GM19324 (cell line): Measurements from ENCODE around the gene MBD2.
"Not testable (repeated sequence)": the region's sequence is repeated elsewhere in the genome, so short reads cannot be mapped to it uniquely, and the experiment has no call there.

Experiments
- ATAC-seq: cut with Tn5 transposase; IDR thresholded peaks from one replicate; pipeline ENCODE4 v1.9.1; 2021; ENCODE audit warnings: mild to moderate bottlenecking, moderate library complexity; ENCODE audit not compliant: unreplicated experiment, low FRiP score

Gene MBD2, protein sequence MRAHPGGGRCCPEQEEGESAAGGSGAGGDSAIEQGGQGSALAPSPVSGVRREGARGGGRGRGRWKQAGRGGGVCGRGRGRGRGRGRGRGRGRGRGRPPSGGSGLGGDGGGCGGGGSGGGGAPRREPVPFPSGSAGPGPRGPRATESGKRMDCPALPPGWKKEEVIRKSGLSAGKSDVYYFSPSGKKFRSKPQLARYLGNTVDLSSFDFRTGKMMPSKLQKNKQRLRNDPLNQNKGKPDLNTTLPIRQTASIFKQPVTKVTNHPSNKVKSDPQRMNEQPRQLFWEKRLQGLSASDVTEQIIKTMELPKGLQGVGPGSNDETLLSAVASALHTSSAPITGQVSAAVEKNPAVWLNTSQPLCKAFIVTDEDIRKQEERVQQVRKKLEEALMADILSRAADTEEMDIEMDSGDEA

DNA sequence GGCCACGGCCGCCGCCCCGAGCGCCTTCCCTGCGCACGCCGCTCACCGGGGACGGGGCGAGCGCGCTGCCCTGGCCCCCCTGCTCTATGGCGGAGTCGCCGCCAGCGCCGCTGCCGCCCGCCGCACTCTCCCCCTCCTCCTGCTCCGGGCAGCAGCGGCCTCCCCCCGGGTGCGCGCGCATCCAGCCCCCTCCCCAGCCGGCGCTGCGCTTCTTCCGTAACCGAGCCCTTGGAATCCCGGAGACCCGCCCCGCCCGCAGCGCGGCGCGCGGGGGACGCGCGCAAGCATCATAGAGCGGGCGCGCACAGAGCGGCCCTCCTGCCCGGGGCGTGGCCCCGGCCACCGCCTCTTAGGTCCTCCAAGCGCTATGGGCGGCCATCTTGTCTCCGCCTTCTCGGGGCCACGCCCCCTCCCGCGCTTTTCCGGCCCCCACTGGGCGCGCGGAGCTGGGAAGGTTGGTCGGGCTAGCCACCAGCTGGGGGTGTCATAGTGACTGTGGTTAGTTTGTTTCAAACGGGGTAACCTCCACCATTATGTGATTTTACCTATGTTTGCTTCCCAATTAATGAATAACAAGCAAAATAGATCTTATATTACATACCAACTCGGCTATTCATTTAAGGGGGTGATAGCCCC lies at the start of gene MBD2:
Gene MBD2, minus strand, starts transcription at position 291 of the 636 bp plus-strand sequence. Its CDS starts 110 bp downstream, at position 181.
- peak; percentile 96 for ATAC-seq

DNA sequence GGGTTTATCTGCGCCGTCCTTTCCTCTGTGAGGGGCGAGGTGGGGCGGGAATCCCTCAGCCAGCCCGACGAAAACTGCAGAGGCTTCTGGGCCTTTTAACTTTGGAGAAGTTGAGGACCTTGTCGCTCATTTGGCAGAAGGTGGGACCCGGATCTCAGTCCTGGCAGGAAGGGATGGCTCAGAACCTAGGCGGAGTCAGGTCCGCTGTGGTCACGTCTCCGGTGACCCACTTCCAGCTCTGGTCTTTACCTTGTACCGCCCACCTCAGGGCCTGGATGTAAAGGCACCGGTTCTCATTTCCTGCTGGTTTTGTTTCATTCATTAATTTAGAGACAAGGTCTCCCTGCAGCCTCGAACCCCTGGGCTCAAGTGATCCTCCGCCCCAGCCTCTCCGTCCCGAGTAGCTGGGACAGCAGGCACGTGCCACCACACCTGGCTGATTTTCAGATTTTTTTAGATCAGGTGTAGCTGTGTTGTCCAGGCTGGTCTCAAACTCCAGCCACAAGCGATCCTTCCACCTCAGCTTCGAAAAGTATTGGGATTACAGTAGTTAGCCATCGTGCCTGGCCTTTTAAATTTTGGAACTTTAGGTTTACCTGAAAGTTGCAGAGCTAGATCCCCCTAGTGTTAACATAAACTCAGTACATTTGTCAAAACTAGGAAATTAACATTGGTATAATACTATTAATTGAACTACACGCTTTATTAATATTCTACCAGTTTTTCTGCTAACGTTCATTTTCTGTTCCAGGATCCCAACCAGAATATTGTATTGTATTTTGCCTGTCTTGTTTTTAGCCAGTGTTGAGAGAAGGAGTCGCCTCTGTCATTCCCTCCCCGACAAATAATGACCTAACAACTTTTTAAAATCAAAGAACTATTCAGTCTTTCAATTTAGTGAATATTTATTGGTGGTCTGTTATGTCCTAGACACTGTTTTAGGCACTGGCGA lies 45.7 kb upstream of the MBD2 start:
- ATAC-seq, result peak; percentile 38

DNA sequence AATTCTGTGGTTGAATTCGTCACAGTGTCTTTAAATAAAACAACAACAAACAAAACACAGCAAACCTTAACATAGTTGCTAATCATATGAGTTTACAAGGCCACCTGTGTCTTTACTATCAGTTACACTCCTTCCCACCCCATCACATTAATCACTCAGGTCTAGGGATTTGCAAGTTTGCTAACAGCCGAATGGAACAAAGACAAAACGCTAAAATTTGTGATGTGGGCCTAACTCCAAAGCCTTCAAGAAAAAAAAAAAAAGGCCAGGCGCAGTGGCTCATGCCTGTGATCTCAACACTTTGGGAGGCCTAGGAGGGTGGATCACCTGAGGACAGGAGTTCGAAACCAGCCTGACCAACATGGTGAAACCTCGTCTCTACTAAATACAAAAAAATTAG lies 44.3 kb upstream of the MBD2 start:
- no peak for ATAC-seq

DNA sequence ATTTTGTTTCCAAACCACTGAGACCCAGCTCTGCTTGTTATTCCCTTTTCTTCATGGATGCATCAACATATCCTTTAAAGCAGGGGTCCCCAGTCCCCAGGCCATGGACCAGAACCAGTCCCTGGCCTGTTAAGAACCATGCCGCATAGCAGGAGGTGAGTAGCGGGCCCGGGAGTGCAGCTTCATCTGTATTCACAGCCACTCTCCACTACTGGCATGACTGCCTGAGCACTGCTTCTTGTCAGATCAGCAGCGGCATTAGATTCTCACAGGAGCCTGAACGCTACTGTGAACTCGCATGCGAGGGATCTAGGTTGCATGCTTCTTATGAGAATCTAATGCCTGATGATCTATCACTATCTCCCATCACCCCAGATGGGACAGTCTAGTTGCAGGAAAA lies 43.2 kb upstream of the MBD2 start:
- no peak for ATAC-seq

DNA sequence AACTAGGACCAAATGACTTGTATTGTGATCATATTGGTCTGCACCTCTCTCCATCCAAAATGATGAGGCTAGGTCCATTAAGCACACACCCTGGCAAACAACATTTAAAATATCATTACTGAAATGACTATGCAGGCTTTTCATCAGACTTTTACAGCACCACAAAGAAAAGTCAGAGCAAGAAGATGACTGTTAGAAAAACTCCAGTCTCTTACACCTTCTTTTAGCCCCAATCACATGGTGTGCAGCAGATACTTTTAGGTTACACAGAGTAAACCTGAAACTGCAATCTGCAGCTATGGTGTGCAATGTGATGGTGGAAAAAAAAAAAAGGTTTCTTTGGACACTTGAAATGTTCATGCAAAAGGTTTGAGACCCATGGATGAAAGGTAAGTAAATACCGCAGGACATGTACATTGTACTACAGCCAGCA lies 39.5 kb upstream of the MBD2 start:
- ATAC-seq, result peak; percentile 78

DNA sequence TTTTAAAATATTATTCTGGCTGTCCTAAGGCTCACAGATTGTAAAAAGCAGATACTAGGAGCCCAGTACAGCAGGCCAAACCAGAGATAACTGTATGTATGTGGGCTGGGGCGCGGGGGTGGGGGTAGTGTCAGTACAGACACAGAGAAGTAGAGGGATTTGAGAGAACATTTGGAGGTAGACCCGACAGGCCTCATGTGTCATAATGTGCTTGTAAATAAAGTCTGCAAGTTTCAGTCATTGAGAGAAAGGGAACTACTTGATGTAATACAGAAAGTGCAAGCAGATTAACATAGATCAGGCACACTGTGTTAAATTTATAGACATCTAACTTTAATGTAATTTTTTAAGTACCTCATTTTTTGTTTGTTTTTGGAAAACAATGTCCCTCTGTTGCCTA lies 37.4 kb upstream of the MBD2 start:
- peak; percentile 59 for ATAC-seq

DNA sequence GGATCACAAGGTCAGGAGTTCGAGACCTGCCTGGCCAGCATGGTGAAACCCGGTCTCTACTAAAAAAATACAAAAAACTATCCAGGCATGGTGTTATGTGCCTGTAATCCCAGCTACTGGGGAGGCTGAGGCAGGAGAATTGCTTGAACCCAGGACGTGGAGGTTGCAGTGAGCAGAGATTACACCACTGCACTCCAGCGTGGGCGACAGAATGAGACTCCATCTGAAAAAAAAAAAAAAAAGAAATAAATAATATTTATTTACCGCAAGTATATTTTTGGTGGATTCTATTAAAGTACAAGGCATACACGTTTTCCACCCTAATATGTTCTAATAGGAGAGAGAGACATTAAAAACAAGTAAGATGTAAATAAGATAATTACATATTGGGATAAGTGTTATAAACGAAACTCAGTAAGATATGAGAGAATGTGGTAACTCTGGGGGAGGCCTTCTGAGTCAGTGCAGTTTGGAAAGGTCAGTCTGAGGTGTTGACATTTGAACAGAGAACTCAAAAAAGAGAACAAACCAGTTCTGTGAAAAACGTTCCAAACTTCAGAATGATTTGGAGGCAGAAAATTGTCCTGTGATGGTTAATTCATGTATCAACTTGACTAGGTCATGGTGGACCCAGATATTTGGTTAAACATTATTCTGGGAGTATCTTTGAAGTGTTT lies 36.1 kb upstream of the MBD2 start:
- no peak for ATAC-seq

DNA sequence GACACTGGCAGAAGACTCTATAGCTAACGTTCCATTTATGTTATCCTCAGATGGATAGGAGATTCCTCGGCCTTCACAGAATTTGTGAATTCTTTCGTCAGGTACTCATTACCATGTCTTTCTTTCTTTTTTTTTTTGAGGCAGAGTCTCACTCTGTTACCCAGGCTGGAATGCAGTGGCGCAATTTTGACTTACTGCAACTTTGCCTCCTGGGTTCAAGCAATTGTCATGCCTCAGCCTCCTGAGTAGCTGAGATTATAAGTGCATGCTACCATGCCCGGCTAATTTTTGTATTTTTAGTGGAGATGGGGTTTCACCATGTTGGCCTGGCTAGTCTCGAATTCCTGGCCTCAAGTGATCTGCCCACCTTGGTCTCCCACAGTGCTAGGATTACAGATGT lies 33.3 kb upstream of the MBD2 start:
- not testable (repeated sequence) for ATAC-seq

DNA sequence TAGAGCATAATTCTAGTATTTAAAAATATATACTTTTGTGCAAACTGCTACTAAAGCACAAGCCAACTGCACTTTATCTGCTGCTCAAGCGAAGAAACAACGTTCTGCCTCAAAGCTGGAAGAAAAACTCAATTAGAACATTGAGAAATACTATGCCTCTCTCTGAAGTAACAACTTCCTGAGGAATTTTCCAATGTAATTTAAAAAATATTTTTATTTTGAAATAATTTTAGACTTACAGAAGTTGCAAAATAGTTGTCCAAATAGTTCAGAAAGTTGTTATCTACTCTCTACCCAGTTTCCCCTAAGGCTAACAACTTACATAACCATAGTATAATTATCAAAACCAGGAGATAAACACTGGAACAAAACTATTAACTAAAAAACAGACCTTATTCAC lies 32.5 kb upstream of the MBD2 start:
- ATAC-seq, result no peak

DNA sequence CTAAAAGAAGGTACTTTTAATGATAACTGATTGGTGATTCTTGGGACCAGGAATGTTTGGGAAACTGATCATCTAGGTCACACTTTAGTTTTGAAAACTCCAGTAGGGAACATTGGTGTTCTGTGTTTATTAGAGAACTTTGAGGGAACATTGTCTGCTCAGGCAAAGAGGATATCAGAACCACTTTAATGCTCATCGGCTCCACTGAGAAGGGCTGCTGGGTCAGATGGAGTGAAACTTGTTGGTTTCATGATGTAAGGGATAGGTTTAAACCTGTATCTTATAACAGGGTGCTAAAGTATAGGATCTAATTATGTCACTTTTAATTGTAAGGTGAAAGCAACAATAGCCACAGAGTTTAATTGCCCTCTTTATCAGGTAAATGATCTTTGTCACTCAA lies 30.7 kb upstream of the MBD2 start:
- ATAC-seq, result no peak

DNA sequence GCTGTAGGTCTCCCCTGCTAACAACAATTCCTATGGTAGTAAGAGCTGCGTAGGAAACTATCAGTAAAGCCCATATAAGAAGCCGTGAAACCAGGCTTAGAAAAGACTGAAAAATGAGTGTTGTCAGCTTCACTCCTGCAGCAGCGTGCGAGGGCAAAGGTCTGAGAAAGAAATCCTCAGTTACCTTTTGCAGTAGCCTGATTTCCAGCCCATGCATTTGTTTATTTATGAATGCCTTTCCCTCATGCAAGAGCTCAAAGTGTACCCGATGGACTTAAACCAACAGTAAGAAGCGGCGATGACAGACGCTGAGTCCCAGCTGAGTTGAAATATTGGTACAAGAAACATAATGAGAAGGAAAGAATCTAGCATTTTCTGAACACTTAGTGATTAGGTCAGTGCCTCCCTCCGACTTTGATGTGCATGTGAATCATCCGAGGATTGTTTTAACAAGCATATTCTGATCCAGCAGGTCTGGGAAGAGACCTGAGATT lies 29.8 kb upstream of the MBD2 start:
- ATAC-seq, result no peak

DNA sequence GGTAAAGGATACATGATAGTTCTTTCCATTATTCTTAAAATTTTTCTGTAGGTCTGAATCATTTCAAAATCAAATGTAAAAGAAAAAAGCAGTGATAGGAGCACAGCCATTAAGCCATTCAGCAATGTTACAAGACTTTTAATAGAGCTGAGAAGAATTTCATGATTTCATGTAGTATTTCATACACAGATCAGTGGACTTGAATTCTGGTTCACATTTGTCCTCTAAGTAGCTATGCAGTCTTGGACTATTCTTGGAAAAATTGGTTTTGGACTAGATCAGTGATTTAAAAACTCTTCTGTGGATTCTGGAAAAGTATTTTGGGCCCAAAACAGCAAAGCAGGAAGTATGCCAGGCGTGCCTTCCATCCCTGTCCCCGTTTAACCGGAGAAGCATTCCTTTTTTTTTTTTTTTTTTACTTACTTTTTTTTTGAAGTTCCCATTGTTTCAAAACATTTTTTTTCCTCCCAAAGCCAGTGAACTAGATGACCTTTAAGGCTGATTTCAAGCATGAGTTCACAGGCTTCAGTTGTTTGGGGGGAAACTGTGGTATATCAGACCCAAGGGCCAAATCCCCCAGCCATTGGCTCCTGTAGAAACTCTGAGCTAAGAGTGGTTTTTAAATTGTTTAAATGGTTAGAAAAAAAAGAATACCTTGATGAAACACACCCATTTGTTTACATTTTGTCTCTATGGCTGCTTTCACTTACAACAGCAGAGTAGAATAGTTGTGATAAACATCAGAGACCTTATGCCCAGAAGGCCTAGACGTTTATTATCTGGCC lies 27.3 kb upstream of the MBD2 start:
- no peak for ATAC-seq

DNA sequence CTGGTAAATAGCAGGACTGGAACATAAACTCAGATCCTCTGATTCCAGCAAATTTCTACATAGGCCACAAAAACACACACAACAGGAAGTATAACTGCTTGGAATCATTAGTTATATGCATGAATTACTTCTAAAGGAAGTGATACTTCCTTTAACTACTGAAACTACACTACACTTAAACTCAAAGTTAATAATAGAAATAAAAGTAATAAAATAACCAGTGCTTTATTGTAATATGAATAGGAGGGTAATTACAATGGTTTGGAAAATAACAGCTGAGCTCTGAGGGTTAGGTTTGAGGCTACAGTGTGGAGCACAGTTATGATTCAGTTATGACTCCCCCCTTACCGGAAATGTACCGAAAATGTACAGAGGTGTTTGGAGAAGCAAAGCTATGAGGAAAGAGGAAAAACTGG lies 26.4 kb upstream of the MBD2 start:
- ATAC-seq, result peak; percentile 46

DNA sequence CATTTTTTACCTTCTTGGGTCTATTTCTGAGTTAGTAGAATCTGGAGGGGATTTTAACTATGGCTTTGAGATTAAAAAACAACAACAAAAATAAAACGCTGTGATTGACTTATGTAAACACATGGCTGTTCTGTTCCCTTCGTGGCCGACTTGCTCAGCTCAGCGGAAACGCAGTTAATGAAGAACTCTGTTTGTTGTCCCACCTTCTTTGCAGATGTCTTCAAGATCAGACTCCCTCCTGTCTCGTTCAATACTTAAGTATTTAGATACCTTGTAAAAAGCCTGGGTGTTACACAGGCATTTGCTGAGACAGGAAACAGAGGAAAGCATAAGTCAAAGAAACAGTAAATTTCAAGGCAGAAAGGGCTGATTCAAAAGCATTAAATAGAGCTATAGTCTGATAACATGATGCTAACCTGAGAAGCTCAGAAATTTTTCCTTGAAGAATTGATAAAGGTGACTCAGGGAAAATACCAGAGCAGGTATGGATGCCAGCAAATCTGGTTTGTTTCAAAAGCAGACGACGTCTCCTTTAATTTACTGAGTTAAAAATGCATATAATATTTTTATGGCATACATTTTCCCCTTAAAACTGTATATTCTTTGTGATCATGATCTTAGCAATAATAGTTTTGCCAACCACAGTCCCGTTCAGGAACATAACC lies 23.2 kb upstream of the MBD2 start:
- no peak for ATAC-seq

DNA sequence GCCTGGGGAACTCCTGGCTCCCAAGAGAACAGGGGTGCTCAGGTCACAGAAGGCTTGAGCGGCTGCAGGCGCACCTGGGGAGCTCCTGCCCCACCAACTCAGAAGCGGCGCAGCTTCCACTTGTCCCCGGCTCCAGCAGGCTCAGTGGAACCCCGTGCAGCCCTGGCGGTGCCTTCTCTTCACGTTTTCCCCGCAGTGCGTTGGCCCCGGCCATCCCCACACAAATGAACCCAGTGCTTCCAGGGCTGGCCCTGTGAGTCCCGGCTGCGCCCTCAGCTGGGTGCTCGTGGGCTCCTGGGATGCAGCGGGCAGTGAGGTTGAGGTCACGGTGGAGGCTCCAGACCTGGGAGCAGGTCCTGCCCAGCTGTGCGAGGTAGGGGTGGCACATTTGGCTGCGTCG lies 17.9 kb upstream of the MBD2 start:
- ATAC-seq, result no peak

DNA sequence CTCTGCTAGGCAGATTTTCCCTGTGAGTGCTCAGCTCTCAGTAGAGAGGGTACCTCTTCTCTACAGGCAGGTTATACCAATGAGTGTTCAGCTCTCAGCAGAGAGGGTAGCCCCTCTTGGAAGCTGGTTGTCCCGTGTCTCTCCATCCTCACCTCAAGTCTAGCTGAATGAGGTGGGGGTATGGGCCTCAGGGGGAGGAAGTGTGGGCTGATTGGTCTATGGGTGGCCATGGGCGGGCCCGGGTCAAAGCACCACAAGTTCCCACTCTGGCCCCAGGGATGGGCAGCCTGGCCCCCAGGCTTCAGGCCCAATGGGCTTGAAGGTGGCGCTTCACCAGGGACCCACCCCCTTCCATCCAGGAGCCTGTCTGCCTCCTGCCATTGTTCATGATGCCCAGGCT lies 17.0 kb upstream of the MBD2 start:
- no peak for ATAC-seq

DNA sequence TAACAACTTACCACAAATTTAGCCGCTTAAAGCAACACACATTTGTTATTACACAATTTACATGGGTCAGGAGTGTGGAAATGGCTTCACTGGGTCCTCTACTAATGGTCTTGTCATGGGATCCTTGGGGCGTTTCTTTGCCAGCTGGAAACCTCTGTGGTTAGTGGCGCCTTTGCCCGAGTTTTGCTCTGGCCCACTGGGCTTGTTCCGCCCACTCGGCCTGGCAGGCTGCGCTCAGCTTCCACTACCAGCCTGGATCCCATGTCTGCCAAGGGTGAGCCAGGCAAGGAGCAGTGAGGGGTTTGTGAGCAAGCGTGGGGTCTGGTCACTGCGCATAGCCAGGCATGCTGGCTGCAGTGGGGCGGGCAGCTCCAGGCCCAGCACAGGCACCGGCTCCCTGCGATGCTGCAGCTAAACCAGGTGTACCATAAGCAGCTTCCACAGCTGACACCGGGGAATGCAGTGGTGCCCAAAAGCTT lies 16.2 kb upstream of the MBD2 start:
- ATAC-seq, result no peak

DNA sequence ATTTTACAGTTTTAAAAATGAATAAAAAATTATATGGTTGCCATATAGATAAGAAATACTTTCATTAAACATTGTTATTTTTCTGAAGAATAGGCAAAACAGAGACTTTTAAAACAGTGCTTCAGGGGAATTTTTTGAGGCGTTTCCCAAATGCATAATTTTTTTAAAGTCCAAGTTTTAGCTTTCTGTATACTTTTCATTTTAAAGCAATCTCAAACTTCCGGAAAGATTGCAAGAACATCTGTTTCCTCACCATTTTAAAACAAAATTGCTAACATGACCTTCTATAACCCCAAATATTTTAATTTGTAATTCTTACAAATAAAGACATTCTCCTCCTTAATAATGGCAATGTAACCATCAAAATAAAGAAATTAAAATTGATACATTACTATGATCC lies 15.1 kb upstream of the MBD2 start:
- ATAC-seq, result no peak

DNA sequence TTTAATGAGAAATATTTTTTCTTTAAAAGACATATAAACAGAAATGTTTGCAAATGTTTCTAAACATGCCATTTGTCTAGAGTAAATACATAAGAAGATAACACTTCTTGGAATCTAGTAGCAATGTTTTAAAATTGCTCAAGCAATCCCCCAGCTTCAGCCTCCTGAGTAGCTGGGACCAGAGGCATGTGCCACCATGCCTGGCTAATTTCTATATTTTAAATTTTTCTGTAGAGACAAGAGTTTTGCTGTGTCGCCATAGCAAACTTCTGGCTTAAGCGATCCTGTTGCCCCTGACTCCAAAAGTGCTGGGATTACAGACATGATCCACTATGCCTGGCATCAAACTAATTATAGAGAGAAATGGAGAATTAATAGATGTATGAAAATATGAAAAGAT lies 14.6 kb upstream of the MBD2 start:
- ATAC-seq, result no peak
